Natural killer cell treated with Interleukin-12 subunit alpha and Interleukin-12 subunit beta and Interleukin-15 and Interleukin-18, amount 100 ng/mL, for 72 hours (primary cell): ENCODE results near the gene NFASC. TPM values are rescaled to one million over a fixed set of nuclear protein-coding genes. Genes with fewer than 3 reads are reported as not detected.
A peak's percentile ranks its signal among the peaks of the same experiment; 100 is the strongest.

Experiments used
- ATAC-seq, 2 donors: fragments of 150-1000 bp; cut with Tn5 transposase in 1 of 2; sonication (Bioruptor Pico), chemical (Tn5 transposase) in 1 of 2; 2 replicates each; pipeline ENCODE4 v1.10.0; 2021
- DNase-seq: peaks from one replicate; pipeline ENCODE4 v3.0.0; 2022; ENCODE audit warnings: low spot score
- H3K27ac Mint-ChIP-seq, 2 donors: 1 replicate in 1 of 2; 2 replicates in 1 of 2; pipeline ENCODE4 v1.8.0; 2022; ENCODE audit warnings: mixed read lengths in 2 of 2, mild to moderate bottlenecking in 1 of 2, moderate library complexity in 1 of 2
- H3K27me3 Mint-ChIP-seq, 2 donors: 1 replicate in 1 of 2; 2 replicates in 1 of 2; pipeline ENCODE4 v1.8.0; 2022; ENCODE audit warnings: mixed read lengths in 2 of 2
- H3K36me3 Mint-ChIP-seq: one replicate; pipeline ENCODE4 v1.8.0; 2022; ENCODE audit warnings: mixed read lengths
- H3K4me1 Mint-ChIP-seq, 2 donors: 1 replicate in 1 of 2; 2 replicates in 1 of 2; pipeline ENCODE4 v1.8.0; 2022; ENCODE audit warnings: low read depth in 2 of 2, mixed read lengths in 2 of 2, mild to moderate bottlenecking in 1 of 2
- H3K4me3 Mint-ChIP-seq: one replicate; pipeline ENCODE4 v1.8.0; 2022; ENCODE audit warnings: mixed read lengths
- H3K9me3 Mint-ChIP-seq: 2 replicates; pipeline ENCODE4 v1.8.0; 2022; ENCODE audit warnings: mixed read lengths
- total RNA-seq, 2 donors: library from RNA; stranded (reverse); gene quantifications; one replicate each; pipeline ENCODE4 v1.2.3, GENCODE V29; 2022

Gene NFASC
- total RNA-seq, 2 donors from 2014 or later, result 0.36 to 0.71 TPM

- DNase-seq, result no peak
- no peaks in the 10 kb centered on the region for H3K4me1 Mint-ChIP-seq
These were observed 101.1 kb downstream of the NFASC start for GRCh38 chr1:204971517-204972336.

GRCh38 chr1:204972426-204972825 lies 101.8 kb downstream of the NFASC start:
- H3K4me3 Mint-ChIP-seq, result no peak overlapping the region
- H3K27ac Mint-ChIP-seq, result no peak overlapping the region
- peaks cover 21 to 22% of the 10 kb centered on the region in 2 donors for H3K27me3 Mint-ChIP-seq
- H3K4me1 Mint-ChIP-seq, result no peaks in the 10 kb centered on the region
- no peaks in the 10 kb centered on the region for H3K36me3 Mint-ChIP-seq
- DNase-seq (no peak), ATAC-seq (no peak)
- no peaks in the 10 kb centered on the region for H3K9me3 Mint-ChIP-seq

More at GRCh38 chr1:204971517-204972336, 101.1 kb downstream of the NFASC start:
- Mint-ChIP-seq H3K27me3 (peaks cover 24 to 26% of the 10 kb centered on the region in 2 donors), H3K9me3 (no peaks in the 10 kb centered on the region), H3K4me3 (no peak overlapping the region), H3K36me3 (no peaks in the 10 kb centered on the region), H3K27ac (no peak overlapping the region)
- ATAC-seq, result no peak

GRCh38 chr1:204973449-204973848 lies 102.8 kb downstream of the NFASC start:
- Mint-ChIP-seq H3K36me3 (no peaks in the 10 kb centered on the region), H3K4me1 (no peaks in the 10 kb centered on the region), H3K9me3 (no peaks in the 10 kb centered on the region), H3K4me3 (no peak overlapping the region), H3K27me3 (peaks cover 18% of the 10 kb centered on the region in 2 donors), H3K27ac (no peak overlapping the region)
- ATAC-seq (no peak), DNase-seq (no peak)

- Mint-ChIP-seq H3K27me3 (peaks cover 18% of the 10 kb centered on the region in 2 donors), H3K9me3 (no peaks in the 10 kb centered on the region), H3K4me3 (no peak overlapping the region), H3K36me3 (no peaks in the 10 kb centered on the region), H3K27ac (no peak overlapping the region), H3K4me1 (no peaks in the 10 kb centered on the region)
- ATAC-seq, result no peak
- DNase-seq, result no peak
These were observed 103.7 kb downstream of the NFASC start for GRCh38 chr1:204974327-204974726.

GRCh38 chr1:204975021-204975420 lies 104.4 kb downstream of the NFASC start:
- no peaks in the 10 kb centered on the region for H3K9me3 Mint-ChIP-seq
- no peak overlapping the region for H3K4me3 Mint-ChIP-seq
- H3K27ac Mint-ChIP-seq, result no peak overlapping the region
- H3K27me3 Mint-ChIP-seq, result peaks cover 18 to 20% of the 10 kb centered on the region in 2 donors
- H3K4me1 Mint-ChIP-seq, result no peaks in the 10 kb centered on the region
- no peak for DNase-seq
- H3K36me3 Mint-ChIP-seq, result no peaks in the 10 kb centered on the region
- ATAC-seq, result no peak

GRCh38 chr1:204975568-204976235 lies 105.0 kb downstream of the NFASC start:
- Mint-ChIP-seq H3K4me1 (no peaks in the 10 kb centered on the region), H3K27ac (no peak overlapping the region), H3K9me3 (no peaks in the 10 kb centered on the region), H3K27me3 (peaks cover 18 to 22% of the 10 kb centered on the region in 2 donors), H3K36me3 (no peaks in the 10 kb centered on the region), H3K4me3 (no peak overlapping the region)
- ATAC-seq (peak; percentile 57 to 59), DNase-seq (no peak)

- Mint-ChIP-seq H3K27me3 (peaks cover 18 to 22% of the 10 kb centered on the region in 2 donors), H3K27ac (no peak overlapping the region), H3K4me3 (no peak overlapping the region), H3K36me3 (no peaks in the 10 kb centered on the region), H3K4me1 (no peaks in the 10 kb centered on the region), H3K9me3 (no peaks in the 10 kb centered on the region)
- ATAC-seq, result no peak
- DNase-seq, result no peak
These were observed 106.0 kb downstream of the NFASC start for GRCh38 chr1:204976646-204977045.

- Mint-ChIP-seq H3K27me3 (peaks cover 19 to 20% of the 10 kb centered on the region in 2 donors), H3K36me3 (no peaks in the 10 kb centered on the region), H3K9me3 (no peaks in the 10 kb centered on the region), H3K27ac (no peak overlapping the region), H3K4me3 (no peak overlapping the region), H3K4me1 (no peaks in the 10 kb centered on the region)
- ATAC-seq (no peak), DNase-seq (no peak)
These were observed 106.7 kb downstream of the NFASC start for GRCh38 chr1:204977318-204977717.

GRCh38 chr1:204978782-204979181 lies 108.1 kb downstream of the NFASC start:
- Mint-ChIP-seq H3K9me3 (no peaks in the 10 kb centered on the region), H3K4me1 (peaks cover 0 to 2% of the 10 kb centered on the region in 2 donors), H3K4me3 (no peak overlapping the region), H3K27me3 (peaks cover 21% of the 10 kb centered on the region in 2 donors), H3K27ac (no peak overlapping the region), H3K36me3 (no peaks in the 10 kb centered on the region)
- DNase-seq (no peak), ATAC-seq (no peak)

- H3K27me3 Mint-ChIP-seq, result peaks cover 19 to 21% of the 10 kb centered on the region in 2 donors
- H3K4me1 Mint-ChIP-seq, result peaks cover 0 to 2% of the 10 kb centered on the region in 2 donors
- no peak overlapping the region for H3K27ac Mint-ChIP-seq
- DNase-seq (no peak), ATAC-seq (no peak)
- H3K9me3 Mint-ChIP-seq, result no peaks in the 10 kb centered on the region
- no peak overlapping the region for H3K4me3 Mint-ChIP-seq
- H3K36me3 Mint-ChIP-seq, result no peaks in the 10 kb centered on the region
These were observed 108.6 kb downstream of the NFASC start for GRCh38 chr1:204979306-204979705.

- Mint-ChIP-seq H3K4me3 (no peak overlapping the region), H3K27me3 (peaks cover 20 to 24% of the 10 kb centered on the region in 2 donors), H3K27ac (no peak overlapping the region), H3K9me3 (no peaks in the 10 kb centered on the region), H3K4me1 (peaks cover 0 to 2% of the 10 kb centered on the region in 2 donors), H3K36me3 (no peaks in the 10 kb centered on the region)
- ATAC-seq, result no peak
- DNase-seq, result no peak
These were observed 109.4 kb downstream of the NFASC start for GRCh38 chr1:204979891-204980649.

GRCh38 chr1:204980840-204981405 lies 110.3 kb downstream of the NFASC start:
- Mint-ChIP-seq H3K27ac (no peak overlapping the region), H3K27me3 (peaks cover 17 to 21% of the 10 kb centered on the region in 2 donors), H3K9me3 (no peaks in the 10 kb centered on the region), H3K4me1 (peaks cover 0 to 2% of the 10 kb centered on the region in 2 donors), H3K36me3 (no peaks in the 10 kb centered on the region), H3K4me3 (no peak overlapping the region)
- ATAC-seq, result no peak
- no peak for DNase-seq

GRCh38 chr1:204983136-204983535 lies 112.5 kb downstream of the NFASC start:
- DNase-seq (no peak), ATAC-seq (no peak)
- H3K9me3 Mint-ChIP-seq, result no peaks in the 10 kb centered on the region
- H3K4me1 Mint-ChIP-seq, result peaks cover 0 to 2% of the 10 kb centered on the region in 2 donors
- H3K36me3 Mint-ChIP-seq, result no peaks in the 10 kb centered on the region
- peaks cover 20 to 26% of the 10 kb centered on the region in 2 donors for H3K27me3 Mint-ChIP-seq
- H3K4me3 Mint-ChIP-seq, result no peak overlapping the region
- no peak overlapping the region for H3K27ac Mint-ChIP-seq
